ENCODE results near the gene AUH. TPM values are rescaled to one million over a fixed set of nuclear protein-coding genes. Genes with fewer than 3 reads are reported as not detected.

Gene AUH
- total RNA-seq, 1 donor from 2014 or later = 11.2 TPM

- peak; percentile 15 for DNase-seq (ENCODE audit: low read depth)
Measured at GRCh38 chr9:91248707-91249106, 113.0 kb downstream of the AUH start.

GRCh38 chr9:91247278-91247677 lies 114.4 kb downstream of the AUH start:
- no peak for DNase-seq (ENCODE audit: low read depth)

GRCh38 chr9:91246846-91247245 lies 114.9 kb downstream of the AUH start:
- DNase-seq (ENCODE audit: low read depth) = no peak

- DNase-seq (ENCODE audit: low read depth) = no peak
Measured at GRCh38 chr9:91245431-91246313, 116.0 kb downstream of the AUH start.

GRCh38 chr9:91243029-91243428 lies 118.7 kb downstream of the AUH start:
- no peak for DNase-seq (ENCODE audit: low read depth)

- DNase-seq (ENCODE audit: low read depth) = no peak
Measured at GRCh38 chr9:91241909-91242308, 119.8 kb downstream of the AUH start.

- no peak for DNase-seq (ENCODE audit: low read depth)
Measured at GRCh38 chr9:91240596-91241165, 121.0 kb downstream of the AUH start.

- no peak for DNase-seq (ENCODE audit: low read depth)
Measured at GRCh38 chr9:91239367-91240111, 122.2 kb downstream of the AUH start.

- no peak for DNase-seq (ENCODE audit: low read depth)
Measured at GRCh38 chr9:91234523-91234922, 127.2 kb downstream of the AUH start.

- DNase-seq (ENCODE audit: low read depth) = no peak
Measured at GRCh38 chr9:91231619-91232018, 130.1 kb downstream of the AUH start.

GRCh38 chr9:91223000-91223399 lies 138.7 kb downstream of the AUH start:
- no peak for DNase-seq (ENCODE audit: low read depth)

- peak; percentile 30 for DNase-seq (ENCODE audit: low read depth)
Measured at GRCh38 chr9:91222457-91222856, 139.3 kb downstream of the AUH start.

GRCh38 chr9:91221332-91221731 lies 140.4 kb downstream of the AUH start:
- DNase-seq (ENCODE audit: low read depth) = peak; percentile 67

- no peak for DNase-seq (ENCODE audit: low read depth)
Measured at GRCh38 chr9:91220491-91221135, 141.1 kb downstream of the AUH start.

- no peak for DNase-seq (ENCODE audit: low read depth)
Measured at GRCh38 chr9:91220021-91220420, 141.7 kb downstream of the AUH start.

GRCh38 chr9:91219557-91219956 lies 142.2 kb downstream of the AUH start:
- peak; percentile 28 for DNase-seq (ENCODE audit: low read depth)

GRCh38 chr9:91217388-91217787 lies 144.3 kb downstream of the AUH start:
- DNase-seq (ENCODE audit: low read depth) = no peak

GRCh38 chr9:91214867-91215266 lies 146.9 kb downstream of the AUH start:
- DNase-seq (ENCODE audit: low read depth) = no peak

- no peak for DNase-seq (ENCODE audit: low read depth)
Measured at GRCh38 chr9:91214086-91214485, 147.6 kb downstream of the AUH start.

- no peak for DNase-seq (ENCODE audit: low read depth)
Measured at GRCh38 chr9:91212596-91213243, 149.0 kb downstream of the AUH start.

- DNase-seq (ENCODE audit: low read depth) = no peak
Measured at GRCh38 chr9:91211919-91212318, 149.8 kb downstream of the AUH start.
